G401 (cell line): ENCODE measurements around the gene RUNDC1. TPM values are rescaled to one million over a fixed set of nuclear protein-coding genes. Genes with fewer than 3 reads are reported as not detected.

ENCODE experiments used
- DNase-seq: peaks from one replicate; pipeline ENCODE4 v3.0.0-alpha.2; 2015; ENCODE audit warnings: low spot score
- in situ Hi-C: cut with HindIII; loops from 2 replicates; pipeline ENCODE4 v1.10.0; 2016; ENCODE audit warnings: low sequenced_read_pairs, mixed read lengths
- total RNA-seq: library from RNA; depleted of rRNA; stranded (reverse); fragments of >200 nt; shearing (Covaris generic); gene quantifications from 2 replicates; pipeline ENCODE4 v1.2.3, GENCODE V29; 2014; rRNA removed

The RUNDC1 gene
- total RNA-seq, 1 experiment from 2014 or later, result 7.2 TPM

DNA sequence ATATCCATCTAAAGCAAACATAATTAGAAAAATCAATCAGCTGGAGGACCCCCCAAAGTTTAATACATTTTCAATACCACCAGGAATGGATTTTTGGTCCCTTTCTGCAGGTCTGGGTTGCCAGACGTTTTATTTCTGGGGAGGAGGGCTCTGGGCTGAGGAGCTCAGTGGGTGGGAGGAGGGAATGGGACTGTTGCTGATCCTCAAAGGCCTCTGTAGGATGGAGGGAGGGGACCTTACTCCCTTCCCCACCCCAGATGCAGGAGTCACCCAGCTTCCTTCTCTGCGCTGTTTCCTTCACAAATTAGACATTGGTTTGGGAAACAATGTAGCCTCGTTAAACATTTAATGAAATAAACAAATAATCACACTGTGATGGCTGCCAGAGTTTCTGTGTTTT lies 51.3 kb downstream of the RUNDC1 start:
- DNase-seq, result no peak

DNA sequence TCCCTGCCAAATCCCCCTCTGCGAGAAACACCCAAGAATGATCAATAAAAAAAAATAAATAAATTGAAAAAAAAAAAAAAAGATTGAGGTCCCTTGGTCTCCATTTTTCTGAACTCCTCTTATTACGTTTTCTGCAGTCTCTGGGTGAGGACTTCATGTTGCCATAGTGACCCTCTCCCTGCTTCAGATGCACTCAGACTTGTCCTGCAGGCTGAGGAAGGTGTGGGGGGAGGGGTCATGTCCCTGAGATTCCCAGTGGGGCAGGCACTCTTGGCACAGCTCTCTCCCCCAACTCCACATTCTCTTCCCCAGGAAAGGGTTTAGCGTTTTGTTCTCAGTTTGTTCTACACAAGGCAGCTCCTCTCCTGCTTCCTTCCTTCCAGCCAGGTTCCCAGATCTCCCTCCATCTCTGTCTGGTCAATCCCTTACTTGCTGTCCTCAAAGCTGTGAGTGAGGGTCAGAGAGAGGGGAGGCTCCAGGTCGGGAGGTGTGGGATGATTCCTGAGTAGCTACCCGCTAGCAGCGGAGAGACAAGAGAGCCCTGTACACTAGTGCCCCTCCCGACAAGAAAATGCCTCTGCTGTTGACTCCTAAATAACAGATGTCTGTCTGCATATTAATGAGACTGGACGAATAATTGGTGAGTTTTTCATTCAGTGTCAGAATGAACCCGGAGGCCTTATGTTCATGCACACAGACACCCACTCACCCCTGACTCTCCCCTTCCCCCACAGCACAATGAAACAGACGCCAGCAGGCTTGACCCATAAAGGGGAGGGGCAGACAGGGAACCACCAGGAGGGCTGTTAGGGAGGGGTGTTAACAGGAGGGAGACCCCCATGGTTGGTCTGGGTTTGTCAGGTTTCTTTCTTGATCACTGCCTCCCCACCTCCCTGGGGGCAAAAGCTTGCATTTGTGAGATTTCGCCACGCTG lies 53.9 kb downstream of the RUNDC1 start:
- in situ Hi-C loops, result loop anchor here (5.0 kb wide), 1 partner anchor 83 kb away; no protein-coding TSS in a partner anchor

More for the DNA sequence above, 51.3 kb downstream of the RUNDC1 start:
- in situ Hi-C loops, result loop anchor here (5.0 kb wide), 1 partner anchor 86 kb away; no protein-coding TSS in a partner anchor

GRCh38 chr17:43034894-43035293 lies 54.5 kb downstream of the RUNDC1 start:
- DNase-seq, result no peak
- in situ Hi-C loops, result loop anchor here (5.0 kb wide), 1 partner anchor 82 kb away; no protein-coding TSS in a partner anchor

More for the DNA sequence above, 53.9 kb downstream of the RUNDC1 start:
- no peak for DNase-seq

GRCh38 chr17:43039646-43040045 lies 59.3 kb downstream of the RUNDC1 start:
- in situ Hi-C loops, result no loop called here
- DNase-seq, result no peak

DNA sequence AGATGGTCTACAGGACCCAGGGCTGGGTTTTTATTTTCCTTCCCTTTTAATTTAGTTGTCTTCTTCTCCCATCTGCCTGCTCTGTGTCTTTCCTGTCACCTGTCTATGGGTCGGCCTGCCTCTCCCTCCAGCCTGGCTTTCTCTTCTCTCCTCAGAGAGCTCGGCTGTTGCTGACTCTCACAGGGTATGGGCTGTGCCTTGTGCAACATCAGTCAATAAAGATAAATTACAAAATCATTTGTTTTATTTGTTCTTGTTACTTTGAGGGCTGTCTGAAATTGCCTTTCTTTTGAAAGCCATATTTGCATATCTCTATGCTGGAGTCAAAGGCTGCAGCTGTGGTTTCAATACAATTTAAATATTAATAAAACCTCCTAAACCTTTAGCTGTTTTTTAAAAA lies 60.3 kb downstream of the RUNDC1 start:
- no peak for DNase-seq
- in situ Hi-C loops, result no loop called here

DNA sequence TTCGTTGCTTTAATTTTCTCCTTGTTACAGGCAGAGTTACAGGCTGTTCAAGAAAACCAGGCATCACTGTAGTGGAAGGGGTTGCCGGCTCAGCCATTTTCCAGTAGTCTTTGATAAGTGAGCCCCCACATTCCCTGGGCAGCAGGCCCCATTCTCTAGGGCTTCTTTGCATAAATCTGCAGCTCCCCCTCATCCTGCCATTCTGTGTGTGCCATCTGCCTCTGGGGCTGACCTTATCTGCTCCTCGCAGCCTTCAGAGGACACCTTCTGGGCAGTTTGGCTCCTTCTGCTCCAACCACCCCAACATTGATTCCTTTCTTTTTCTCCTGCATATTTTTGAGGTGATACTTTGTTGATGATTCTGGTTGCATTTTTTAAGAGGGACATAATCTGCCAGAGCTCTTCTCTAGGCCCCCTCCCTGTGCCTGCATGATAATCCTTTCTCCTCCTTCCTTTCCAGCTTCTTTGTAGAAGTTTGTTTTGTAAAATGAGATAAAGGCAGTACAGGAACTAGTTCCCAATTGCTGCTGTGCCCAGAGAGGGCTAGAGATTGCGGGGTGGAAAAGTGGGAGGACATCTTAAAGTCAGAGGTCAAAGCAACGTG lies 61.8 kb downstream of the RUNDC1 start:
- DNase-seq, result no peak
- in situ Hi-C loops, result no loop called here

Other genes starting within 250 kb of the RUNDC1 start
- gene EZH1, start 235.5 kb upstream of the RUNDC1 start, total RNA-seq, result 10.0 and 14.7 TPM in 2 replicates
- 0.51 and 1.5 TPM in 2 replicates for gene RAMP2, start 219.3 kb upstream of the RUNDC1 start, total RNA-seq
- 150 and 199 TPM in 2 replicates for gene VPS25, start 207.1 kb upstream of the RUNDC1 start, total RNA-seq
- not detected in 2 replicates for gene WNK4, start 200.0 kb upstream of the RUNDC1 start, total RNA-seq
- 53.7 and 75.4 TPM in 2 replicates for gene COA3, start 181.9 kb upstream of the RUNDC1 start, total RNA-seq
- 0.18 TPM in 1 of 2 replicates, not detected in the other for gene CNTD1, start 181.7 kb upstream of the RUNDC1 start, total RNA-seq
- gene BECN1, start 156.3 kb upstream of the RUNDC1 start, total RNA-seq, result 71.6 and 109 TPM in 2 replicates
- gene PSME3, start 147.2 kb upstream of the RUNDC1 start, total RNA-seq, result 53.6 and 116 TPM in 2 replicates
- not detected in 2 replicates for gene AOC2, start 136.0 kb upstream of the RUNDC1 start, total RNA-seq
- gene AOC3, start 129.4 kb upstream of the RUNDC1 start, total RNA-seq, result 0.78 TPM in 1 of 2 replicates, not detected in the other
- not detected in 2 replicates for gene G6PC1, start 79.8 kb upstream of the RUNDC1 start, total RNA-seq
- gene AARSD1, start 16.1 kb upstream of the RUNDC1 start, total RNA-seq, result 15.3 and 42.3 TPM in 2 replicates
- gene PTGES3L, start 485 bp upstream of the RUNDC1 start, total RNA-seq, result not detected in 2 replicates
- gene RPL27, start 17.9 kb downstream of the RUNDC1 start, total RNA-seq, result 1,864 and 2,481 TPM in 2 replicates
- gene IFI35, start 26.2 kb downstream of the RUNDC1 start, total RNA-seq, result 34.8 and 41.6 TPM in 2 replicates
- 307 and 355 TPM in 2 replicates for gene VAT1, start 41.8 kb downstream of the RUNDC1 start, total RNA-seq
- gene RND2, start 44.7 kb downstream of the RUNDC1 start, total RNA-seq, result 10.4 and 10.9 TPM in 2 replicates
- gene BRCA1, start 144.8 kb downstream of the RUNDC1 start, total RNA-seq, result 22.8 and 53.3 TPM in 2 replicates
- 42.8 and 63.6 TPM in 2 replicates for gene NBR1, start 190.6 kb downstream of the RUNDC1 start, total RNA-seq
- not detected in 2 replicates for gene TMEM106A, start 231.3 kb downstream of the RUNDC1 start, total RNA-seq
- not detected in 2 replicates for gene CCDC200, start 248.1 kb downstream of the RUNDC1 start, total RNA-seq